H9 (cell line): ENCODE data around the gene NRP1. TPM values are rescaled to one million over a fixed set of nuclear protein-coding genes. Genes with fewer than 3 reads are reported as not detected.

ENCODE experiments used
- DNase-seq: peaks from one replicate; pipeline ENCODE4 v3.0.0-alpha.2; 2017
- H2AFZ ChIP-seq: one replicate; pipeline ENCODE4 v1.6.1; 2013; ENCODE audit warnings: mild to moderate bottlenecking, low read length, control low read depth, moderate library complexity
- H2AK5ac ChIP-seq: 2 replicates; pipeline ENCODE4 v1.6.1; 2013; ENCODE audit warnings: low read length, control low read depth, mixed read lengths; ENCODE audit not compliant: insufficient read length
- H2BK120ac ChIP-seq: one replicate; pipeline ENCODE4 v1.6.1; 2013; ENCODE audit warnings: low read depth, mild to moderate bottlenecking, low read length, control low read depth, inconsistent platforms; ENCODE audit not compliant: poor library complexity, severe bottlenecking
- H2BK12ac ChIP-seq: 2 replicates; pipeline ENCODE4 v1.6.1; 2013; ENCODE audit warnings: low read length, control low read depth, mixed read lengths, low read depth; ENCODE audit not compliant: insufficient read length
- H2BK15ac ChIP-seq: 2 replicates; pipeline ENCODE4 v1.6.1; 2013; ENCODE audit warnings: low read depth, low read length, control low read depth
- H2BK20ac ChIP-seq: one replicate; pipeline ENCODE4 v1.6.1; 2013; ENCODE audit warnings: low read depth, mild to moderate bottlenecking, low read length, control low read depth, inconsistent platforms; ENCODE audit not compliant: poor library complexity, severe bottlenecking
- H2BK5ac ChIP-seq: 2 replicates; pipeline ENCODE4 v1.6.1; 2013; ENCODE audit warnings: low read length, control low read depth, mixed read lengths; ENCODE audit not compliant: insufficient read length
- H3K14ac ChIP-seq: 2 replicates; pipeline ENCODE4 v1.6.1; 2013; ENCODE audit warnings: low read length, control low read depth; ENCODE audit not compliant: insufficient read depth
- H3K18ac ChIP-seq: 2 replicates; pipeline ENCODE4 v1.6.1; 2013; ENCODE audit warnings: low read depth, mild to moderate bottlenecking, mixed read lengths, low read length, control low read depth; ENCODE audit not compliant: insufficient read length
- H3K23ac ChIP-seq: 2 replicates; pipeline ENCODE4 v1.6.1; 2013; ENCODE audit warnings: low read length, control low read depth, mixed read lengths, low read depth; ENCODE audit not compliant: insufficient read length
- H3K23me2 ChIP-seq: 2 replicates; pipeline ENCODE4 v1.6.1; 2013; ENCODE audit warnings: low read depth, mild to moderate bottlenecking, mixed read lengths, low read length, control low read depth; ENCODE audit not compliant: insufficient read length, poor library complexity, severe bottlenecking
- H3K27ac ChIP-seq: 2 replicates; pipeline ENCODE4 v1.5.1; 2013; ENCODE audit warnings: low read length, control low read depth, mixed read lengths, low read depth; ENCODE audit not compliant: insufficient read length
- H3K27me3 ChIP-seq: 2 replicates; pipeline ENCODE4 v1.6.1; 2013; ENCODE audit warnings: low read length, control low read depth, inconsistent platforms; ENCODE audit not compliant: insufficient read depth
- H3K4ac ChIP-seq: 2 replicates; pipeline ENCODE4 v1.6.1; 2013; ENCODE audit warnings: low read depth, mild to moderate bottlenecking, control low read depth, inconsistent platforms, low read length, moderate library complexity
- H3K4me1 ChIP-seq: 2 replicates; pipeline ENCODE4 v1.6.1; 2013; ENCODE audit warnings: low read length, control low read depth, inconsistent platforms; ENCODE audit not compliant: insufficient read depth
- H3K4me2 ChIP-seq: 2 replicates; pipeline ENCODE4 v1.6.1; 2013; ENCODE audit warnings: low read length, control low read depth, mixed read lengths; ENCODE audit not compliant: insufficient read length, insufficient read depth
- H3K56ac ChIP-seq: 2 replicates; pipeline ENCODE4 v1.6.1; 2013; ENCODE audit warnings: low read depth, mild to moderate bottlenecking, mixed read lengths, low read length, control low read depth; ENCODE audit not compliant: insufficient read length
- H3K79me1 ChIP-seq: 2 replicates; pipeline ENCODE4 v1.6.1; 2013; ENCODE audit warnings: low read depth, mild to moderate bottlenecking, moderate library complexity, low read length, control low read depth, inconsistent platforms; ENCODE audit not compliant: insufficient read depth, poor library complexity, severe bottlenecking
- H3K79me2 ChIP-seq: 2 replicates; pipeline ENCODE4 v1.6.1; 2013; ENCODE audit warnings: low read length, control low read depth, inconsistent platforms; ENCODE audit not compliant: insufficient read depth
- H3K9ac ChIP-seq: 2 replicates; pipeline ENCODE4 v1.6.1; 2013; ENCODE audit warnings: low read length, control low read depth, mixed read lengths; ENCODE audit not compliant: insufficient read length; ENCODE audit errors: extremely low read depth
- H3K9me3 ChIP-seq: one replicate; pipeline ENCODE4 v1.6.1; 2013; ENCODE audit warnings: low read depth, low read length, inconsistent platforms; ENCODE audit not compliant: control insufficient read depth
- H3T11ph ChIP-seq: one replicate; pipeline ENCODE4 v1.6.1; 2013; ENCODE audit warnings: mild to moderate bottlenecking, low read length, control low read depth, inconsistent platforms
- H4K20me1 ChIP-seq: one replicate; pipeline ENCODE4 v1.6.1; 2013; ENCODE audit not compliant: control insufficient read depth, insufficient read length, insufficient read depth
- H4K5ac ChIP-seq: 2 replicates; pipeline ENCODE4 v1.6.1; 2013; ENCODE audit warnings: low read depth, mild to moderate bottlenecking, mixed read lengths, low read length, control low read depth; ENCODE audit not compliant: insufficient read length
- H4K8ac ChIP-seq: replicated peaks from 2 replicates; pipeline ENCODE4 v1.6.1; 2013; ENCODE audit warnings: low read length, control low read depth, mixed read lengths, low read depth; ENCODE audit not compliant: insufficient read length
- H4K91ac ChIP-seq: 2 replicates; pipeline ENCODE4 v1.6.1; 2013; ENCODE audit warnings: low read depth, mild to moderate bottlenecking, moderate library complexity, mixed read lengths, low read length, control low read depth; ENCODE audit not compliant: insufficient read length
- H3K27ac Mint-ChIP-seq, 3 experiments: 2 replicates in 2 of 3; 3 replicates in 1 of 3; pipeline ENCODE4 v1.8.0; 2020 to 2021; ENCODE audit warnings: mixed read lengths in 3 of 3, mild to moderate bottlenecking in 1 of 3, moderate library complexity in 1 of 3
- H3K27me3 Mint-ChIP-seq: 2 replicates; pipeline ENCODE4 v1.8.0; 2021; ENCODE audit warnings: low read depth, mild to moderate bottlenecking, moderate library complexity, mixed read lengths
- H3K36me3 Mint-ChIP-seq, 3 experiments: 2 replicates in 2 of 3; 3 replicates in 1 of 3; pipeline ENCODE4 v1.8.0; 2020 to 2021; ENCODE audit warnings: low read depth in 3 of 3, mixed read lengths in 3 of 3; ENCODE audit not compliant: insufficient read depth in 1 of 3
- H3K4me1 Mint-ChIP-seq, 2 experiments: 2 replicates each; pipeline ENCODE4 v1.8.0; 2020; ENCODE audit warnings: mixed read lengths in 2 of 2
- H3K4me3 Mint-ChIP-seq, 2 experiments: 2 replicates in 1 of 2; 3 replicates in 1 of 2; pipeline ENCODE4 v1.8.0; 2020 to 2021; ENCODE audit warnings: mild to moderate bottlenecking in 2 of 2, mixed read lengths in 2 of 2, moderate library complexity in 1 of 2
- H3K9me3 Mint-ChIP-seq, 2 experiments: 2 replicates in 1 of 2; 3 replicates in 1 of 2; pipeline ENCODE4 v1.8.0; 2020; ENCODE audit warnings: mild to moderate bottlenecking in 2 of 2, mixed read lengths in 2 of 2, moderate library complexity in 1 of 2
- CTCF ChIP-seq: fragments of 200-600 bp; sonication (generic); conservative IDR thresholded peaks from 3 replicates; pipeline ENCODE4 v1.8.0; 2021; ENCODE audit warnings: antibody characterized with exemption, mild to moderate bottlenecking
- WGBS: extraction: QIAGEN DNeasy Blood & Tissue Kit; methylation state at CpG from one replicate; pipeline ENCODE4 v1.1.7; 2013; ENCODE audit warnings: missing lambda C conversion rate, low lambda C conversion rate, mixed read lengths; ENCODE audit not compliant: insufficient read length; ENCODE audit errors: extremely low coverage; 5-methylcytosine and 5-hydroxymethylcytosine counted together
- total RNA-seq: library from RNA; stranded (reverse); gene quantifications from 2 replicates; pipeline ENCODE4 v1.2.1, GENCODE V29; 2021

The NRP1 gene
- total RNA-seq, 1 experiment from 2014 or later, result 4.6 TPM

DNA sequence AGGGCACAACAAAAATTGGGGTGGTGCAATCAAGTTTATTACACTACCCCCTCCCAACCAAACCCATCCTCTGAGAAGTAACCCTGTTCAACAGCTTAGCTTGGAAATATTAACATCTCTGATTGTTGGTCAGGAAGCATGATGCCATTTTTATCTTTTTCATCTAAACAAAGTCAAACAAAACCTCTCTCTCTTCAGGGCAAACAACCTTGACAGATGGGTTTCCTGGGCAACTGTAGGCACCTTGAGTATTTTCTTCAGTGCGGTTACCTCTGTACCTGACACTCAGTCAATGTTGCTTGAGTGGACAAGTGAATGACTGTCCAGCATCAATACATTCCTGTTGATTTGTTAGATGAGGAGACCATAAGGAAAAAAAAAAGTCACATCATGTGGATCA, 183.6 kb downstream of the NRP1 start:
- Histone ChIP-seq H3T11ph (no peak overlapping the region), H3K27me3 (no peaks in the 10 kb centered on the region), H2BK15ac (no peak overlapping the region), H3K23ac (no peak overlapping the region), H3K23me2 (no peaks in the 10 kb centered on the region), H2AK5ac (no peak overlapping the region), H3K18ac (no peak overlapping the region), H3K4me2 (no peak overlapping the region), H4K91ac (no peak overlapping the region), H3K9ac (no peak overlapping the region), H3K9me3 (no peaks in the 10 kb centered on the region), H4K8ac (no peak overlapping the region), H4K5ac (no peak overlapping the region), H3K4me1 (no peaks in the 10 kb centered on the region), H2BK5ac (no peak overlapping the region), H3K4ac (no peak overlapping the region), H2BK20ac (no peak overlapping the region), H3K27ac (no peak overlapping the region), H2BK12ac (no peak overlapping the region), H3K79me1 (no peaks in the 10 kb centered on the region), H2BK120ac (no peak overlapping the region), H3K56ac (no peak overlapping the region), H3K14ac (no peak overlapping the region), H4K20me1 (no peaks in the 10 kb centered on the region), H3K79me2 (no peaks in the 10 kb centered on the region), H2AFZ (no peak overlapping the region)
- Mint-ChIP-seq H3K36me3 (peaks cover 1 to 5% (median 3%) of the 10 kb centered on the region in 3 experiments; a peak in 6 of 7 replicates), H3K4me3 (no peak overlapping the region), H3K27ac (no peak overlapping the region), H3K27me3 (no peaks in the 10 kb centered on the region; the same call in 1 of the 2 replicates), H3K4me1 (peaks cover 3 to 6% of the 10 kb centered on the region in 2 experiments; a peak in 3 of 4 replicates), H3K9me3 (peaks cover 4 to 12% of the 10 kb centered on the region in 2 experiments; a peak in 3 of 5 replicates)
- TF ChIP-seq CTCF, result no peak
- WGBS, result no CpG with 5 or more reads among the region's 1 CpG
- no peak for DNase-seq
